Thoracic aorta (tissue), 2 donors: ENCODE measurements around the gene PGGHG. TPM values are rescaled to one million over a fixed set of nuclear protein-coding genes. Genes with fewer than 3 reads are reported as not detected.
"Not testable (repeated sequence)": the region's sequence is repeated elsewhere in the genome, so short reads cannot be mapped to it uniquely, and the experiment has no call there.

ENCODE experiments used
- ATAC-seq: fragments of 150-250 bp; one replicate; pipeline ENCODE4 v1.8.0; 2017; ENCODE audit warnings: low read depth; ENCODE audit not compliant: insufficient number of reproducible peaks, low FRiP score
- DNase-seq: peaks from one replicate; pipeline ENCODE4 v3.0.0-alpha.2; 2020; ENCODE audit warnings: low spot score
- H3K27ac ChIP-seq, 2 donors: fragments of 200-600 bp; sonication (generic); 1 replicate in 1 of 2; 2 replicates in 1 of 2; pipeline ENCODE4 v1.5.1; 2016; ENCODE audit warnings: mild to moderate bottlenecking in 2 of 2, moderate library complexity in 2 of 2
- H3K27me3 ChIP-seq: fragments of 200-600 bp; sonication (generic); replicated peaks from 2 replicates; pipeline ENCODE4 v1.6.0; 2016; ENCODE audit warnings: mild to moderate bottlenecking; ENCODE audit not compliant: insufficient read depth
- H3K36me3 ChIP-seq: fragments of 200-600 bp; sonication (generic); one replicate; pipeline ENCODE4 v1.5.1; 2016
- H3K4me1 ChIP-seq, 2 donors: fragments of 200-600 bp; sonication (generic); 1 replicate in 1 of 2; 2 replicates in 1 of 2; pipeline versions ENCODE4 v1.5.1 to v1.6.0; 2016; ENCODE audit warnings: low read depth in 2 of 2, mild to moderate bottlenecking in 1 of 2; ENCODE audit not compliant: control insufficient read depth in 1 of 2
- H3K4me3 ChIP-seq: fragments of 200-600 bp; sonication (generic); 2 replicates; pipeline ENCODE4 v1.5.1; 2016; ENCODE audit warnings: mild to moderate bottlenecking
- H3K9me3 ChIP-seq: fragments of 200-600 bp; sonication (generic); 2 replicates; pipeline ENCODE4 v1.5.1; 2016
- total RNA-seq, 2 donors: library from RNA; depleted of rRNA; stranded (reverse); fragments of >200 nt; gene quantifications; one replicate each; pipeline versions ENCODE4 v1.1.0 to v1.2.3, GENCODE V29; 2016
- TF ChIP-seq, protein P1 (sequence below): fragments of 200-600 bp; sonication (generic); IDR thresholded peaks from one replicate; pipeline ENCODE4 v1.5.1; 2019; ENCODE audit warnings: antibody characterized with exemption

The PGGHG gene
- total RNA-seq, 2 donors from 2014 or later = 54.2 to 68.8 TPM

DNA sequence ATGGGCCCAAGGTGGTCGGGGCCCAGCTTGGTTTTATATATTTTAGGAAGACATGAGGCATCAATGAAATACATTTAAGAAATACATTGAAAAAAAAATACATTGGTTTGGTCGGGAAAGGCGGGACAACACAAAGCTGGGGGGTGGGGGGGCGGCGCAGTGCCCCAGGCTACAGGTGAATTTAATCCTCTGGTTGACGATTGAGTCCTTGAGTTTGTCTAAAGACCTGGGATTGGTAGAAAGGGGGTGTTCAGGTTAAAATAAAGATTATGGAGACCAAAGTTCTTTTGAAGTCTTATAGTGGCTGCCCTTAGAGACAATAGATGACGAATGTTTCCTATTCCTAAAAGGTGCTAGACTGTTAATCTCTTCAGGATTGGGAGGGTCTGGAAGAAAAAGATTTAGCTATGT, 28.0 kb downstream of the PGGHG start:
- ATAC-seq (no peak), DNase-seq (no peak)
- Histone ChIP-seq H3K9me3 (no peaks in the 10 kb centered on the region), H3K4me1 (peaks cover 6 to 36% of the 10 kb centered on the region in 2 donors), H3K27ac (no peak overlapping the region), H3K27me3 (no peaks in the 10 kb centered on the region), H3K36me3 (no peaks in the 10 kb centered on the region), H3K4me3 (peak overlapping the region; percentile 57)
- TF ChIP-seq, protein P1, sequence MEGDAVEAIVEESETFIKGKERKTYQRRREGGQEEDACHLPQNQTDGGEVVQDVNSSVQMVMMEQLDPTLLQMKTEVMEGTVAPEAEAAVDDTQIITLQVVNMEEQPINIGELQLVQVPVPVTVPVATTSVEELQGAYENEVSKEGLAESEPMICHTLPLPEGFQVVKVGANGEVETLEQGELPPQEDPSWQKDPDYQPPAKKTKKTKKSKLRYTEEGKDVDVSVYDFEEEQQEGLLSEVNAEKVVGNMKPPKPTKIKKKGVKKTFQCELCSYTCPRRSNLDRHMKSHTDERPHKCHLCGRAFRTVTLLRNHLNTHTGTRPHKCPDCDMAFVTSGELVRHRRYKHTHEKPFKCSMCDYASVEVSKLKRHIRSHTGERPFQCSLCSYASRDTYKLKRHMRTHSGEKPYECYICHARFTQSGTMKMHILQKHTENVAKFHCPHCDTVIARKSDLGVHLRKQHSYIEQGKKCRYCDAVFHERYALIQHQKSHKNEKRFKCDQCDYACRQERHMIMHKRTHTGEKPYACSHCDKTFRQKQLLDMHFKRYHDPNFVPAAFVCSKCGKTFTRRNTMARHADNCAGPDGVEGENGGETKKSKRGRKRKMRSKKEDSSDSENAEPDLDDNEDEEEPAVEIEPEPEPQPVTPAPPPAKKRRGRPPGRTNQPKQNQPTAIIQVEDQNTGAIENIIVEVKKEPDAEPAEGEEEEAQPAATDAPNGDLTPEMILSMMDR = no peak

DNA sequence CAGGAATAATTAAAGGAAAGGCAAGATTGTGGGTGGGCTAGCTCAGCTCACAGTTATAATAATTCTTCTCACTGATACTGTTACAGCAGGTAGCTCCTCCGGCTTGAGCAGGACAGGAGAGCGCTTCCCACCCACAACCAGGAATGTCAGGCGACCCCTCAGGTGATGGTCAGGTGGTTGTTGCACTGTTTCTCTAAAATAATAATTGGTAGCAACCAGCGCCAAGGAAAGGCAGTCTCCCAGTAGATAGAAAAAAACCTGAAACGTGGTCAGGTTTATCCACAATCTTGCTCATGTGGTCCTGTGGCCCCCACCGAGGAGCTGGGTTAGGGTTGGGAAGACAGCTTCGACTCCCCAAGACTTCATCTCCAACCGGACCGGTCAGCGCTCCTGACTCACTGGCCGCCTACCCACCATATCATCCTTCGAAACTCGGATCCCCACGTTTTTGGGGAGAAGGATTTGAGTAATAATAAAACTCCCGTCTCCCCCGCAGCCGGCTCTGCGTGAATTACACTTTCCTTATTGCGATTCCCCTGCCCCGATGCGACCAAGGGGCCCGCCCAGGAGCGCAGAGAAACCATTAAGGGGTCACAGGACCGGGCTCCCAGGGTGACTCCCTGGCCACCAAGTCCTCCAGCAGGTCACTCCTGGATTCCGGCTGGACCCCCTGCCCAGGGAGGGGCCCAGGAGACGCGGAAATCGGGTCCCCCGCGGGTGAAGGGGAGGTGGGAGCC, 28.9 kb downstream of the PGGHG start:
- H3K4me3 ChIP-seq = peak overlapping the region; percentile 29
- not testable (repeated sequence) for ATAC-seq, H3K27me3 ChIP-seq, H3K9me3 ChIP-seq, H3K27ac ChIP-seq, H3K36me3 ChIP-seq, DNase-seq
- H3K4me1 ChIP-seq = peaks cover 3 to 30% of the 10 kb centered on the region in 2 donors

DNA sequence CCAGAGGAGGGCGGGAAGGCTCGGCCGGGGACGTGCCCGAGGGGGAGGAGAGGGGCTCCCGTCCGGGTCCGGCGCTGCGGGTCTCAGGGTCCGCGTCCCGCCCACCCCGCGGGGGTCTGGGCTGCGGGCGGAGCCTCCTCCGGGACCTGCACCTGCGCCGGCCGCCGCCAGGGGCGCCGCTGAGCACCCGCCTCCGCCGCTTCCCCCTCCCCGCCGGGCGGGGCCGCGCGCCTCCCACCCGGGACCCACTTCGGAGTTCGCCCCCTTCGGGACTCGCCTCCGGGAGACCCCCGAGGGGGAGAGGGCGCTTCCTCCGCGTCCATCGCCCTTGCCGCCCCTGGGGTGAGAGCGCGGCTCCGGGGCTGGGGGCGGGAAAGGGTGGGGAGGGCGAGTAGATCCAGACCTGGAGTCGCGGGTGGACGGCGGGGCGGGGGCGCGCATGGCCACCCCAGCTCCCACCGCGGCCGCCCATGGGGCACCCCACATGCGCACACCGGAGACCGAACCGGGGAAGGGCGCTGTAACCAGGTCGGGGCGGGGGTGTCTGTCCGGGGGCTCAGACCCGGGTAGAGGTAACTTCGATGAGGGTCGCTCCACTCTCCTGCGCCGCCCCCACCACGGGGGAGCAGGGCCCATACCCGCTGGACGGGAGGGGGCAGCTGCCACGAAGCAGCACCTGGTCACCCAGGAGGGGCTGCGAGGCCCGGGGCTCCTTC, 29.6 kb downstream of the PGGHG start:
- Histone ChIP-seq H3K4me1 (peaks cover under 1 to 23% of the 10 kb centered on the region in 2 donors), H3K4me3 (peak overlapping the region; percentile 88), H3K27ac (peak overlapping the region; percentile 99)
- not testable (repeated sequence) for H3K9me3 ChIP-seq, DNase-seq, H3K36me3 ChIP-seq, H3K27me3 ChIP-seq
- peak; percentile 36 for ATAC-seq

DNA sequence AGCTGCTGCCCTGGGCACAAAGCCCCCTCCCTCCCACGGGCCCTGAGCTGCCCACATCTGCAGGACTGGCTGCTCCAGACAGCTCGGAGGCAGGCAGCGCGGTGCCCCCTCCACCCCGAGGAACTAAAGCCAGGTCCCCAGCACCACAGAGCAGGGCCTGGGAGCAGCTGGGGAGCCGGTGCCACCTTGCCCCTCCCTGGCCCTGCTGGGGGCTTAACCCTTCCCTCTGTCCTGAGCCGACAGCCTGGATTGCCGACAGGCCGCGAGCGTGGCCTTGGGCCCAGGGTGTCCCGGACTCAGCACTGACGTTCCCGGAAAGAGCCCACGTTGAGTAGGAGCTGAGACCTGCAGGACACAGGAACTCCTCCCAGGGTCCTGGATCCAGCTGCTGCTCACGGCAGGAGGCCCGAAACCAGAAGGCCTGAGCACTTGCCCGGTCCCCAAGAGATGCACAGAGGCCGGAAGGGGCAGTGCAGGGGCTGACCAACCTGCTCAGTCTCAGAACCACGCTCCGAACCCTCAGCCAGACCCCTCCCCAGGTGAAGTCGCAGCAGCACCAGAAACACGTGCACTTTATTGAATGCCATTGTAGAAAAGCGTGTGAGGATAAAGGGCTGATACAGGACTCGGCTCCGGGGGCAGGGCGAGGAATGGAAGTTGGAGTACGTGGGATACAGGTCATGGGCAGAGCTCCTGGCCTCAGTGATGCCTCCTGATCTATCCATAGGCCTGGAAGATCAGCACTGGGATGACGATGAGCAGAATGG, 30.4 kb downstream of the PGGHG start:
- not testable (repeated sequence) for DNase-seq, H3K36me3 ChIP-seq, H3K27me3 ChIP-seq, H3K9me3 ChIP-seq
- H3K4me1 ChIP-seq = peaks cover 0 to 22% of the 10 kb centered on the region in 2 donors
- H3K4me3 ChIP-seq = peak overlapping the region; percentile 88
- ATAC-seq = peak; percentile 1
- H3K27ac ChIP-seq = peak overlapping the region; percentile 99

DNA sequence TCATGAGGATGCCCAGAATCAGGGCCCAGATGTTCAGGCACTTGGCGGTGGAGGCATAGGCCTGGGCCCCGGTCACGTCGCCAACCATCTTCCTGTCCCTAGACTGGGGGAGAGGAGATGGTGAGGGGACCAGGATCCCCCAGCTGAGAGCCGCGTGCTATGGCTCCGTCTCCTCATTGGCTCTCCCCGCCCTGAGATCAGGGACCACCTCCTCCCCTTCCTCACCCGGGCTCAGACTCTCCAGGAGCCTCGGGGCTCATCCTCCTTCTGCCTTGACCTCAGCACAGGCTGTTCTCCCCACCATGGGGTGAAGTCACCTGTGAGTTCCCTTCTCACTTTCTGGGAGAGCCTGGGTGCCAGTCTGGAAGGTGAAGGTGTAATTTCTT, 31.0 kb downstream of the PGGHG start:
- Histone ChIP-seq H3K27ac (peak overlapping the region; percentile 99), H3K4me3 (peak overlapping the region; percentile 88), H3K4me1 (peaks cover 2 to 28% of the 10 kb centered on the region in 2 donors)
- ATAC-seq, H3K27me3 ChIP-seq, H3K9me3 ChIP-seq, DNase-seq, H3K36me3 ChIP-seq: not testable (repeated sequence)

DNA sequence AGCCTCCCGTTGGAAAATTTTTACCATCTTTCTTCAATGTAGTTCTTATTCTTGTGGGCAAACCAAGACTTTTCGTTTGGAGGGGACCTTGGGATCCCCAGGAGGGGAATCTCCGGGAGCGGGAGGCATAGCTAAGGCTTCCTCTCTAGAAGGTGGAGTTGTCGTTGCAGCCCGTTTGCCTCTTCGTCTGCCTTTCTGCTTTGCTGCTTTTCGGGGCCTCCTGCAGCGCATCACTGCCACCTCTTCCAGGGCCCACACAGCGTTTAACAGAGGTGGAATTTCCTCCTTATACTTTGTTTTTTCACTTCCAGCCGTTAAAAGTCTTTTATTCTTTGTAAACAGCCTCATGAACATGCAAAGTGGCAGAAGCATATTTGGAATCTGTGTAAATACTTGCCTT, 35.2 kb downstream of the PGGHG start:
- H3K4me1 ChIP-seq = peaks cover 22 to 33% of the 10 kb centered on the region in 2 donors

DNA sequence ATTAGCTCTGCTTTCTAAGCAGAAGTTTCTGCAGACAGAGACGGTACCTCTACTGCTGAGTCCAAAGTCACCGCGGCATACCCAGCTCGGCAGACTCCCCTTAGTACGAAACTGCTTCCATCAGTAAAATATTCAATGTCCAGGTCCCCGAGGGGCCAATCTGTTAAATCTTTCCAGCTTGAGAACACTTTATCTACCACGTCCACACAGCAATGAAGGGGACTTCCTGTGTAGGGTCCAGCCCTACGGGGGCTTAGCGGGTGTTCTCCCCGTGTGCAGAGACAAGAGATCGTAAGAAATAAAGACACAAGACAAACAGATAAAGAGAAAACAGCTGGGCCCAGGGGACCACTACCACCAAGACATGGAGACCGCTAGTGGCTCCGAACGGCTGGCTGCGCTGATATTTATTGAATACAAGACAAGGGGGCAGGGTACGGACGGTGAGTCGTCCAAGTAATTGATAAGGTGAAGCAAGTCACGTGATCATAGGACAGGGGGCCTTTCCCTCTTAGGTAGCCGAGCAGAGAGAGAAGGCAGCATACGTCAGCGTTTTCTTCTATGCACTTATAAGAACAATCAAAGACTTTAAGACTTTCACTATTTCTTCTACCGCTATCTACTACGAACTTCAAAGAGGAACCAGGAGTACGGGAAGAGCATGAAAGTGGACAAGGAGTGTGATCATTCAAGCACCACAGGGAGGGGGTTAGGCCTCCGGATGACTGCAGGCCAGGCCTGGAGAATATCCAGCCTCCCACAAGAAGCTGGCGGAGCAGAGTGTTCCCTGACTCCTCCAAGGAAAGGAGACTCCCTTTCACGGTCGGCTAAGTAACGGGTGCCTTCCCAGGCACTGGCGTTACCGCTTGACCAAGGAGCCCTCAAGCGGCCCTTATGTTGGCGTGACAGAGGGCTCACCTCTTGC, 35.9 kb downstream of the PGGHG start:
- H3K27ac ChIP-seq = peak overlapping the region; percentile 70 to 80

More for the DNA sequence above, 35.2 kb downstream of the PGGHG start:
- Histone ChIP-seq H3K9me3 (no peaks in the 10 kb centered on the region), H3K27me3 (no peaks in the 10 kb centered on the region), H3K27ac (peak overlapping the region in 1 of 2 donors; percentile 70), H3K36me3 (no peaks in the 10 kb centered on the region), H3K4me3 (no peak overlapping the region)
- DNase-seq (no peak), ATAC-seq (no peak)
- TF ChIP-seq, protein P1 = no peak

More for the DNA sequence above, 35.9 kb downstream of the PGGHG start:
- not testable (repeated sequence) for H3K27me3 ChIP-seq, H3K36me3 ChIP-seq, H3K9me3 ChIP-seq, DNase-seq, ATAC-seq
- Histone ChIP-seq H3K4me1 (peaks cover 22 to 33% of the 10 kb centered on the region in 2 donors), H3K4me3 (peak overlapping the region; percentile 48)
